ENCODE results near the gene ANKRD13A. TPM values are rescaled to one million over a fixed set of nuclear protein-coding genes. Genes with fewer than 3 reads are reported as not detected.
"Not testable (repeated sequence)": the region's sequence is repeated elsewhere in the genome, so short reads cannot be mapped to it uniquely, and the experiment has no call there.

ANKRD13A gene
- total RNA-seq, 1 donor from 2014 or later, result 29.5 TPM

- Mint-ChIP-seq H3K27ac (ENCODE audit: unreplicated experiment) (no peak overlapping the region), H3K4me3 (no peak overlapping the region), H3K36me3 (ENCODE audit: low read depth) (no peaks in the 10 kb centered on the region), H3K4me1 (peaks cover 15% of the 10 kb centered on the region), H3K27me3 (ENCODE audit: low read depth) (no peaks in the 10 kb centered on the region), H3K9me3 (peaks cover 3% of the 10 kb centered on the region)
- TF ChIP-seq, protein P1, sequence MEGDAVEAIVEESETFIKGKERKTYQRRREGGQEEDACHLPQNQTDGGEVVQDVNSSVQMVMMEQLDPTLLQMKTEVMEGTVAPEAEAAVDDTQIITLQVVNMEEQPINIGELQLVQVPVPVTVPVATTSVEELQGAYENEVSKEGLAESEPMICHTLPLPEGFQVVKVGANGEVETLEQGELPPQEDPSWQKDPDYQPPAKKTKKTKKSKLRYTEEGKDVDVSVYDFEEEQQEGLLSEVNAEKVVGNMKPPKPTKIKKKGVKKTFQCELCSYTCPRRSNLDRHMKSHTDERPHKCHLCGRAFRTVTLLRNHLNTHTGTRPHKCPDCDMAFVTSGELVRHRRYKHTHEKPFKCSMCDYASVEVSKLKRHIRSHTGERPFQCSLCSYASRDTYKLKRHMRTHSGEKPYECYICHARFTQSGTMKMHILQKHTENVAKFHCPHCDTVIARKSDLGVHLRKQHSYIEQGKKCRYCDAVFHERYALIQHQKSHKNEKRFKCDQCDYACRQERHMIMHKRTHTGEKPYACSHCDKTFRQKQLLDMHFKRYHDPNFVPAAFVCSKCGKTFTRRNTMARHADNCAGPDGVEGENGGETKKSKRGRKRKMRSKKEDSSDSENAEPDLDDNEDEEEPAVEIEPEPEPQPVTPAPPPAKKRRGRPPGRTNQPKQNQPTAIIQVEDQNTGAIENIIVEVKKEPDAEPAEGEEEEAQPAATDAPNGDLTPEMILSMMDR (conservative IDR thresholded peaks at IDR 0.05), result no peak
- no peak for DNase-seq (ENCODE audit: low read depth, low spot score)
Observed at GRCh38 chr12:110080410-110080809, 81.2 kb downstream of the ANKRD13A start.

DNA sequence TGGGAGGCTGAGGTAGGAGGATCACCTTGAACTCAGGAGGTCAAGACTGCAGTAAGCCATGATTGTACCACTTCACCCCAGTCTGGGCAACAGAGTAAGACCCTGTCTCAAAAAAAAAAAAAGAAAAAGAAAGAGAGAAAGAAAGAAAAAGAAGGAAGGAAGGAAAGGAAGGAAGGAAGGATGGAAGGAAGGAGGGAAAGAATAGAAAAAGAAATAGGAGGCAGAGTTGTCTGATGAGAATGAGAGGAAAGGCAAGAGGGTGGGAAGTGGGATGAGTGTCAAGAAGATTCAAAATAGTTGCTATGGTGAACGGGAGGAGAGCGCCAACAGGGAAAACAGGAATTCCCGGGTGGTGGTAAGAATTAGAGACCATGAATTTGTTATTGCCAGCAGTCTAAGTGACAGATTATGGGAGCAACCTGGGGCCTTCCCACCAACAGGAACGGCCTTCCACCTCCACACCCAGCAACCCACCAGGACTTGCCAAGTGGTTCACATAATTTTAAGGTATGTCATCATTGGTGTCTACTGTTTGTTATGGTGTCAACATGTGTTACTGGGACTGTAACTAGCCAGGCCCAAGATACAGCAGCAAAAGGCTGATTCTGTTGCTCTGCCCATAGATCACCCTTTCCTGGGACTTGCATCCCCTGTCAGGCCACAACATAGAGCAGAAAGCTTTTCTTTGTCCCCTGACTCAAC, 85.2 kb downstream of the ANKRD13A start:
- TF ChIP-seq, protein P1 (conservative IDR thresholded peaks at IDR 0.05), result no peak
- H3K9me3 Mint-ChIP-seq, result peaks cover 8% of the 10 kb centered on the region
- DNase-seq (ENCODE audit: low read depth, low spot score), result no peak
- H3K4me1 Mint-ChIP-seq, result peaks cover 14% of the 10 kb centered on the region
- peaks cover 14% of the 10 kb centered on the region for H3K27me3 Mint-ChIP-seq (ENCODE audit: low read depth)
- H3K27ac Mint-ChIP-seq (ENCODE audit: unreplicated experiment), result no peak overlapping the region
- H3K4me3 Mint-ChIP-seq, result no peak overlapping the region
- H3K36me3 Mint-ChIP-seq (ENCODE audit: low read depth), result no peaks in the 10 kb centered on the region

- not testable (repeated sequence) for DNase-seq (ENCODE audit: low read depth, low spot score); H3K4me3 Mint-ChIP-seq; H3K27ac Mint-ChIP-seq (ENCODE audit: unreplicated experiment); H3K9me3 Mint-ChIP-seq; H3K36me3 Mint-ChIP-seq (ENCODE audit: low read depth); H3K4me1 Mint-ChIP-seq
- peaks cover 30% of the 10 kb centered on the region for H3K27me3 Mint-ChIP-seq (ENCODE audit: low read depth)
Observed at GRCh38 chr12:110088216-110088615, 89.0 kb downstream of the ANKRD13A start.

- TF ChIP-seq, protein P1 (conservative IDR thresholded peaks at IDR 0.05), result no peak
- H3K4me3 Mint-ChIP-seq, result no peak overlapping the region
- peaks cover 32% of the 10 kb centered on the region for H3K27me3 Mint-ChIP-seq (ENCODE audit: low read depth)
- no peak overlapping the region for H3K27ac Mint-ChIP-seq (ENCODE audit: unreplicated experiment)
- peaks cover 8% of the 10 kb centered on the region for H3K4me1 Mint-ChIP-seq
- H3K36me3 Mint-ChIP-seq (ENCODE audit: low read depth), result no peaks in the 10 kb centered on the region
- peaks cover 5% of the 10 kb centered on the region for H3K9me3 Mint-ChIP-seq
- no peak for DNase-seq (ENCODE audit: low read depth, low spot score)
Observed at GRCh38 chr12:110088936-110089335, 89.7 kb downstream of the ANKRD13A start.

Other genes with a start within 250 kb of the ANKRD13A start
- gene TRPV4, start 166.0 kb upstream of the ANKRD13A start, total RNA-seq, result 3.5 and 3.7 TPM in 2 replicates
- 32.0 and 34.0 TPM in 2 replicates for gene GLTP, start 118.9 kb upstream of the ANKRD13A start, total RNA-seq
- 27.6 and 31.4 TPM in 2 replicates for gene TCHP, start 99.2 kb upstream of the ANKRD13A start, total RNA-seq
- 31.1 and 36.8 TPM in 2 replicates for gene GIT2, start 3.1 kb upstream of the ANKRD13A start, total RNA-seq
- 23.8 and 24.4 TPM in 2 replicates for gene C12orf76, start 49.1 kb downstream of the ANKRD13A start, total RNA-seq
- gene IFT81, start 124.9 kb downstream of the ANKRD13A start, total RNA-seq, result 40.4 and 43.5 TPM in 2 replicates